ENCODE results near the gene USF3.

GRCh38 chr3:113662824-113663223, 33.6 kb downstream of the USF3 start:
- TF ChIP-seq CTCF (IDR thresholded peaks at IDR 0.05) (no peak), POLR2A (IDR thresholded peaks at IDR 0.05) (no peak)

All from heart left ventricle (tissue), 13 donors.